Measurements from ENCODE around the gene CLEC16A.

CLEC16A gene

GRCh38 chr16:11032922-11033291 is 88.5 kb downstream of the CLEC16A start:
- no peak overlapping the region for H3K4me3 ChIP-seq (replicated peaks; ENCODE audit: insufficient read depth, low read length)
- TF ChIP-seq POLR2AphosphoS5 (IDR thresholded peaks at IDR 0.05; ENCODE audit: low read depth) (no peak), REST (IDR thresholded peaks at IDR 0.05; ENCODE audit: insufficient replicate concordance, low read depth) (no peak), CTCF (IDR thresholded peaks at IDR 0.05; ENCODE audit: insufficient read depth, low read length) (no peak), SPI1 (IDR thresholded peaks at IDR 0.05; ENCODE audit: borderline replicate concordance, low read depth) (no peak), GABPA (IDR thresholded peaks at IDR 0.05; ENCODE audit: low read depth) (no peak)
- H3K27me3 ChIP-seq (ENCODE audit: insufficient read depth, poor library complexity, severe bottlenecking): no peaks in the 10 kb centered on the region
- H3K27ac ChIP-seq (replicated peaks): no peak overlapping the region
- no peak for DNase-seq (ENCODE audit: low read depth in 1 of 2, low spot score in 1 of 2)

GRCh38 chr16:11033629-11034420 is 89.5 kb downstream of the CLEC16A start:
- DNase-seq (ENCODE audit: low read depth in 1 of 2, low spot score in 1 of 2): peak in 1 of 2 experiments; percentile 42
- no peaks in the 10 kb centered on the region for H3K27me3 ChIP-seq (ENCODE audit: insufficient read depth, poor library complexity, severe bottlenecking)
- H3K27ac ChIP-seq (replicated peaks): no peak overlapping the region
- no peak for TF ChIP-seq POLR2AphosphoS5 (IDR thresholded peaks at IDR 0.05; ENCODE audit: low read depth)
- no peak for TF ChIP-seq GABPA (IDR thresholded peaks at IDR 0.05; ENCODE audit: low read depth)
- H3K4me3 ChIP-seq (replicated peaks; ENCODE audit: insufficient read depth, low read length): no peak overlapping the region

- TF ChIP-seq GABPA (IDR thresholded peaks at IDR 0.05; ENCODE audit: low read depth) (no peak), CTCF (IDR thresholded peaks at IDR 0.05; ENCODE audit: insufficient read depth, low read length) (no peak), POLR2AphosphoS5 (IDR thresholded peaks at IDR 0.05; ENCODE audit: low read depth) (no peak), SPI1 (IDR thresholded peaks at IDR 0.05; ENCODE audit: borderline replicate concordance, low read depth) (no peak), REST (IDR thresholded peaks at IDR 0.05; ENCODE audit: insufficient replicate concordance, low read depth) (no peak)
- no peak overlapping the region for H3K4me3 ChIP-seq (replicated peaks; ENCODE audit: insufficient read depth, low read length)
- H3K27ac ChIP-seq (replicated peaks): no peak overlapping the region
- no peak for DNase-seq (ENCODE audit: low read depth in 1 of 2, low spot score in 1 of 2)
- no peaks in the 10 kb centered on the region for H3K27me3 ChIP-seq (ENCODE audit: insufficient read depth, poor library complexity, severe bottlenecking)
Observed at GRCh38 chr16:11034481-11034931, 90.1 kb downstream of the CLEC16A start.

- Histone ChIP-seq H3K27me3 (ENCODE audit: insufficient read depth, poor library complexity, severe bottlenecking) (no peaks in the 10 kb centered on the region), H3K27ac (replicated peaks) (no peak overlapping the region), H3K4me3 (replicated peaks; ENCODE audit: insufficient read depth, low read length) (no peak overlapping the region)
- no peak for DNase-seq (ENCODE audit: low read depth in 1 of 2, low spot score in 1 of 2)
- TF ChIP-seq GABPA (IDR thresholded peaks at IDR 0.05; ENCODE audit: low read depth) (no peak), REST (IDR thresholded peaks at IDR 0.05; ENCODE audit: insufficient replicate concordance, low read depth) (no peak), CTCF (IDR thresholded peaks at IDR 0.05; ENCODE audit: insufficient read depth, low read length) (no peak)
Observed at GRCh38 chr16:11035096-11035495, 90.7 kb downstream of the CLEC16A start.

Data from HL-60 (cell line).